SKM-1 treated with dmso at 0.1 percent for 144 hours (cell line): Measurements from ENCODE around the gene AP5S1.
"Not testable (repeated sequence)": the region's sequence is repeated elsewhere in the genome, so short reads cannot be mapped to it uniquely, and the experiment has no call there.

Source experiments
- DNase-seq: peaks from one replicate; lab custom pipeline; 2025; ENCODE audit not compliant: unreplicated experiment; lab: John Stamatoyannopoulos, UW

AP5S1 gene

DNA sequence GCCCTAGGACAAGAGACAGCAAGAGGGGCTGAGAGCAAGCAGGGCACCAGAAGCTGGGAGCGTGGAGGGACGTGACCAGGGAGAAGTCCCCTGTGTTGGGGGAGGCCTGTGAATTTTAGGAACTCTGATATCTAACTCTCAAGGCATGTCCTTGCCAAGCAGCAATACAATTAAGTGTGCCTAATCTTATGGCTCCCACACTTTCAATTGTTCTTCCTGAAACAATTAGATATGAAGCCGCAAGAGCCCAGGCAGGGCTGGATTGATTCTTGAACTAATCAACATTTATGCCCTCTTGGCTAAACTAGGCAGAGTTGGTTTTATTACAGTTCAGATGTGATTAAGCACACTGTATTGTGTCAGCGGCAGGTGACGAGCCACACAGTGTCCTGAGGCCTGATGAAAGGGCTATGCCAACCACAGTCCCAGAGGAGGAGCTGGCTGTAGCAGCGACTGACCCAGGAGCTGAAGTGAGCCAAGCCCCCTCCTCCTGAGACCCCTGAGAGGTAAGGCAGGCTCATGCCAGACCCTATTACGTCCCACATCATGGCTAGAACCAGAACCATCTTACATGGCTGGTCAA, 22.1 kb downstream of the AP5S1 start:
- no peak for DNase-seq

DNA sequence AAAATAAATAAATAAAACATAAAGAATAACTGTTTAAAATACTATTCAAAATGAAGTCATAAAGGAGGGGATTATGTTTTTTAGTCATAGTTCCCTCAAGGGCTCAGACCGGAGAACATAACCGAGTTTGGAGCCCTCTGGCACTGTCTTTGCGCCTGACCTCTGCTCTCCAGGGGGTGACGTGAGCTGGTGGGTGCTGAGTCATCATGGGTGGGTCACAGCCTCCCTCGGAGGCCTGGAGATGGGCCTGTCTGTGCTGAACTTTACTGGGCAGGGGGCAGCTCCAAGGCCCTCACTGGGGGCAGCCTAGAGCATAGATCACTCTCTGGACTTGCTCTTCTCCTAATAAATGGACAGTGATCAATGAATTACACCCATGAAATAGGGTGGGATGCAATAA, 23.1 kb downstream of the AP5S1 start:
- DNase-seq: no peak

DNA sequence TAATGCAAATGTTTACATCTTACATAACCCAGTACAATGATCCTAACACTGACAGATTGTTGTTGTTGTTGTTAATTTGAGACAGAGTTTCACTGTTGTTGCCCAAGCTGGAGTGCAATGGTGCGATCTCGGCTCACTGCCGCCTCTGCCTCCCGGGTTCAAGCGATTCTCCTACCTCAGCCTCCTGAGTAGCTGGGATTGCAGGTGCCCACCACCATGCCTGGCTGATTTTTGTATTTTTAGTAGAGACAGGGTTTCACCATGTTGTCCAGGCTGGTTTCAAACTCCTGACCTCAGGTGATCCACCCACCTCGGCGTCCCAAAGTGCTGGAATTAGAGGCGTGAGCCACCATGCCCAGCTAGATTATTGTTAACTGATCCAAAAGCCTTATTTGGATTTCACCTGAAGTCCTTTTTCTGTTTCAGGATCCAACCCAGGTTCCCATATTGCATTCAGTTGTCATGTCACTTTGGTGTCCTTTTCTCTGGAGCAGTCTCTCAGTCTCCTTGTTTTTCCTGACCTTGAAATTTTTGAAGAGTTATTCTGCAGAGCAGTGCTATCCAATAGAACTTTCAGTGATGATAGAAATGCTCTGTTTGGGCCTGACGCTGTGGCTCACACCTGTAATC, 23.8 kb downstream of the AP5S1 start:
- DNase-seq: not testable (repeated sequence)

DNA sequence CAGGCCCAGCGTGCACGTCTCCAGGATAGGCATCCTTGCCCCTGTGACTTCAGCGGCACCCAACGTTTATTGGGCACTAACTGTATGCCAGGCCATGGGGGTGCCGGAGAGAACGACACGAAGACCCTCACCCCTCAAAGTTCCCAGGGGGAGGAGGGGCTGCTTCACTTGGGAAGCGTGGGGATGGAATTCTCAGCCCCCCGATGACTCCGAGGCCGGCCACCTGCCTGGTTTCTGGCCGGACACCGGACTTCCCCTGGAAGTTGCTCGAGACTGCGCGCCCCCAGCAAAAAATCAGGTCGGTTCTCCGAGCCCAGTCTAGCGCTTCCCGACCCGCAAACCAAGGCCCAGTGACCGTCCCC, 26.0 kb downstream of the AP5S1 start:
- DNase-seq: no peak

DNA sequence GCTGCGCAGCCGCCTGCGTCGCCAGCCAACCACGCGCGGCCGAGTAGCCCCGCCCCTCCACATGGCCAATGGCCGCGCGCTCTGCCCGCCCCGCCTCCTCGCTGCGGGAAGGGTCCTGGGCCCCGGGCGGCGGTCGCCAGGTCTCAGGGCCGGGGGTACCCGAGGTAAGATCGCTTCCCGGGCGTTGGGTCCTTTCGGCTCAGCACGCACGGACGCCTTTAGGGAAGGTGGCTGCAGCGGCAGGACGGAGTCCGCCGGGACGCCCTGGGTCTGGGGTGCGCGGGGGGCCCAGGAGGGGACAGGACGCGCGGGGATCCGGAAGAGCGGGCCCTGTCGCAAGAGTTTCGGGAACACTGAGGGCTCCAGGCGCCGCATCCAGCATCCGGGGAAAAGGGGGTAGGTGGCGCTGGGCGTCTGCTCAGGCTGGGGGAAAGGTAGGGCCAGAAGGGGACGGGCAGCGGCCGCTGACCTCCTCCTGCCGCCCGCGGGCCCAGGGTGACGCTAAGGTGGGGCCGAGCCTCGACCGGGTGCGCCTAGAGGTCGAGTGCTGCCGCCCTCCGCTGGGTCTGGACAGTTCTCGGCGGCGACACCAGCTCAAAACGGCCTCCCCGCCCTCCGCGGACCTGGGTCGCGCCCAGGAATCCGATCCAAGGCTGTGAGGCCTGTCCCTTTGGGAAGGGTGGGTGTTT, 26.5 kb downstream of the AP5S1 start, which contains the start of gene MAVS:
TSS of gene MAVS (plus strand) at position 95 of the 689 bp plus-strand sequence. CDS start 7,791 bp downstream, outside the sequence.
- peak; percentile 59 for DNase-seq

DNA sequence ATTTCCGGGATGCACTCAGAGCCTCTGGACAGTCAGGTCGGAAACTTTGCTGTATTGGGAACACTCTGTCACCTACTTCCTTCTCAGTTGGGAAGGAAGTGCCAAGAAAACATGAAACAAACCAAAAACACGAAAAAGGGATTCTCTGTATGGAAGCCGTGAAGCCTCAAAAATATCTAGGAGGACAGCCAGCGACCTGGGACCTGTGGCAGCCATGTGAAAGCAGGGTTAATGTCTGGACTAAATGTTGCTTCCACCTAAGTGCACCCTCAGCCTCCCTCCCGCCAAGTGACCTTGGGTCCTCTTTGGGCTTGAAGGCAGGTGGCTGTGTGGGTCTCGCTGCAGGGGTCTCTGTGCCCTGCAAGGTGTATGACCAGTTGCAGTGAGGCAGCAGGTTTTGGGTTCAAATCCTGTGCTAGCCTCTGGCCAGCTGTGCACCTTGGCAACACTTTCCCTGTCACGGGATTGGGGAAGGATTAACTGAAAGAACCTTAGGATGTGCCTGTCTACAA, 27.1 kb downstream of the AP5S1 start:
- no peak for DNase-seq

DNA sequence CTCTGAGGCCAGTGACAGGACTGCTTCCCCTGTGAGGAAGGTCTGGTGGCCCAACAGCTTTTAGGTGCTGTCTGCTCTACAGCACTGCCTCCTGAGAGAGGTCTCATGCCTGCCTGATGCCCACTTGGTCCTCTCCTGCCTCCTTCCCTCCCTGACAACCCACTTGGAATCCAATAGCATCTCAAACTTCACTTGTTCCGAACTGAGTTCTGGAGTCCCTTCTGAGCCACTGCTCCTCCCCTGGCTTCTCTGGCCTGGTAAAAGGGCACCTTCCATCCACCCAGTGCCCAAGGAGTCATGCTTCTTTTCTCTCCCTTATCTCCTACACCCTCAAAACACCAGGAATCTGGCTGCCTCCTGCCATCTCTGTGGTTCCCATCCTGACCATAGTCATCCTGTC, 28.2 kb downstream of the AP5S1 start:
- DNase-seq: no peak

DNA sequence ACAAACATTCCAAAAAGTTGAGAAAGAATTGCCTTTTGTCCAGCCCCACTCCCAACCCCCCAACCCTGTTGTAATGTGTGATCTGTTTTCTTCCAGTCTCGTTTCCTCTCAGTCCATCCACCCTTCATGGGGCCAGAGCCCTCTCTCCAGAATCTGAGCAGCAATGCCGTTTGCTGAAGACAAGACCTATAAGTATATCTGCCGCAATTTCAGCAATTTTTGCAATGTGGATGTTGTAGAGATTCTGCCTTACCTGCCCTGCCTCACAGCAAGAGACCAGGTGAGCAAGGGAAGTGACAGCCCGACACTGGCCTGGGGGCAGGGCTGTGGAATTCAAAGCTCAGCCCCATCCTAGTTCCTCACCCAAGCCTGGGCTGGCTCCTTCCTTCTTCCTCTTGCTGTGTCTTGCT, 34.1 kb downstream of the AP5S1 start:
- DNase-seq: no peak

DNA sequence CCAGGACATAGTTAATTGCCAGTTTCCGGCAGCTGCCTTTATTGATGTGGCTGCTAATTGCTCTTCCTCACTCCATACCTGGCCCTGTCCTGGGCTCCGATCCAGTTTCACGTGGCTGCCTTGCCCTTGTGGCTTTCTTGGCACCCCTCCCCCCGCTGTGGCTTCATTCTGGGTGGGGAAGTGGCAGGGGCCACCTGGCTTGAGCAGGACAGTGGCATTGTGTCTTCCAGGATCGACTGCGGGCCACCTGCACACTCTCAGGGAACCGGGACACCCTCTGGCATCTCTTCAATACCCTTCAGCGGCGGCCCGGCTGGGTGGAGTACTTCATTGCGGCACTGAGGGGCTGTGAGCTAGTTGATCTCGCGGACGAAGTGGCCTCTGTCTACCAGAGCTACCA, 37.1 kb downstream of the AP5S1 start:
- no peak for DNase-seq

DNA sequence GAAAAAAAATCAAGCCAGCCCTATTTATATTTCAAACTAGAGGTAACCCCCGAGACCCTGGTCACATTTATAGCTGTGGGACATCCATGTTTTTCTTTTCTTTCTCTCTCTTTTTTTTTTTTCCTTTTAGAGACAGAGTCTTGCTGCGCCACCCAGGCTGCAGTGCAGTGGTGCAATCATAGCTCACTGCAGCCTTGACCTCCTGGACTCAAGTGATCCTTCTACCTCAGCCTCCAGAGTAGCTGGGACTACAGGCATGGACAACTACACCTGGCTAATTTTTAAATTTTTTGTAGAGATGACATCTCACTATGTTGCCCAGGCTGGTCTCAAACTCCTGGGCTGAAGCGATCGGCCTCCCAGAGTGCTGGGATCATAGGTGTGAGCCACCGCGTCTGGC, 38.3 kb downstream of the AP5S1 start:
- no peak for DNase-seq

DNA sequence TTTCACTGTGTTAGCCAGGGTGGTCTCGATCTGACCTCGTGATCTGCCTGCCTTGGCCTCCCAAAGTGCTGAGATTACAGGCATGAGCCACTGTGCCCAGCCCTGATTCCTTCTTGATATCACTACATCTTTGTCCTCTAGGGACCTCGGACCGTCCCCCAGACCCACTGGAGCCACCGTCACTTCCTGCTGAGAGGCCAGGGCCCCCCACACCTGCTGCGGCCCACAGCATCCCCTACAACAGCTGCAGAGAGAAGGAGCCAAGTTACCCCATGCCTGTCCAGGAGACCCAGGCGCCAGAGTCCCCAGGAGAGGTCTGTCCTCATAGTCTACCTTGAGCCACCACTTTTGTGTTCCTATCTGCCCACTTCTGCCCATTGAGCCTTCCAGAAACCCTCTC, 40.8 kb downstream of the AP5S1 start:
- DNase-seq: no peak

DNA sequence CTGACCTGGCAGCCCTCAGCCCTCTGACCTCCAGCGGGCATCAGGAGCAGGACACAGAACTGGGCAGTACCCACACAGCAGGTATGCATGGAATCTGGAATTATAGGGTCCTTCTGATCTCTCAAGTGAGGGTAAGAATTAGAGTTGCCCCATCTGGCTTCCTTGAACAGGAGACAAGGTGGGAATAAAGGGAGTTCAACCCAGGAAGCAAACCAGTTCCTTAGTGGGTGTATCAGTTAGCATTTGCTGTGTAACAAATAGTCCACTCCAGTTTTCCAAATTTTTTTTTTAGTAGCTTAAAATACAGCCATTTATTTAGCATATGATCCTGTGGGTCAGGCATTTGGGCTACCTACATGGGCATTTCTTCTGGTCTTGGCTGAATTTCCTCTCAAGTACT, 42.0 kb downstream of the AP5S1 start:
- no peak for DNase-seq

DNA sequence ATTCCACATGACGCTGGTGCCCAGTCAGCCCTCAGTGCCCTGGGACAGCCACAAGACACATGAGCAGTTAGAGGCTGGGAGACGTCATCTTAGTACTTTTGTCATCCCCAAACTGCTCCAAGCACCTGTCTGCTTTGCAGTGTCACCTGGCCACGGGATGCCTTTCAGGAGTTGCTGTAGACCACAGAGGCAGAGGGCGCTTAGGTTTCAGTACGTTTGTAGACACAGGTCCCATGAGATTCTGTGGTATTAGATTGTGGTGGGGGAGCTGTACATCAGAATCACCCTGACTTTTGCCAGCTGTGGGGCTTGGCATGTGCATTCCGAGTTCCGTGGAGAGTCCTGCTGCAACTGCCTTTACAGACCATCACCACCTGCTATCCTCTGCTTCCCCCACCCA, 43.0 kb downstream of the AP5S1 start:
- DNase-seq: no peak

DNA sequence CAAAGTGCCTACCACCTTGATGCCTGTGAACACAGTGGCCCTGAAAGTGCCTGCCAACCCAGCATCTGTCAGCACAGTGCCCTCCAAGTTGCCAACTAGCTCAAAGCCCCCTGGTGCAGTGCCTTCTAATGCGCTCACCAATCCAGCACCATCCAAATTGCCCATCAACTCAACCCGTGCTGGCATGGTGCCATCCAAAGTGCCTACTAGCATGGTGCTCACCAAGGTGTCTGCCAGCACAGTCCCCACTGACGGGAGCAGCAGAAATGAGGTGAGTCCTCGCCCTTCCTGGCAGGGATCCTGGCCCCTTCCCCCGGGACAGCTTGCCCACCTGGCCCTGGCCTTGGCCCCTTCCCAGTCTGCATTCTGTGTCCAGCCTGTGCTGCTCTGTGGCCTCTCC, 44.2 kb downstream of the AP5S1 start:
- no peak for DNase-seq

DNA sequence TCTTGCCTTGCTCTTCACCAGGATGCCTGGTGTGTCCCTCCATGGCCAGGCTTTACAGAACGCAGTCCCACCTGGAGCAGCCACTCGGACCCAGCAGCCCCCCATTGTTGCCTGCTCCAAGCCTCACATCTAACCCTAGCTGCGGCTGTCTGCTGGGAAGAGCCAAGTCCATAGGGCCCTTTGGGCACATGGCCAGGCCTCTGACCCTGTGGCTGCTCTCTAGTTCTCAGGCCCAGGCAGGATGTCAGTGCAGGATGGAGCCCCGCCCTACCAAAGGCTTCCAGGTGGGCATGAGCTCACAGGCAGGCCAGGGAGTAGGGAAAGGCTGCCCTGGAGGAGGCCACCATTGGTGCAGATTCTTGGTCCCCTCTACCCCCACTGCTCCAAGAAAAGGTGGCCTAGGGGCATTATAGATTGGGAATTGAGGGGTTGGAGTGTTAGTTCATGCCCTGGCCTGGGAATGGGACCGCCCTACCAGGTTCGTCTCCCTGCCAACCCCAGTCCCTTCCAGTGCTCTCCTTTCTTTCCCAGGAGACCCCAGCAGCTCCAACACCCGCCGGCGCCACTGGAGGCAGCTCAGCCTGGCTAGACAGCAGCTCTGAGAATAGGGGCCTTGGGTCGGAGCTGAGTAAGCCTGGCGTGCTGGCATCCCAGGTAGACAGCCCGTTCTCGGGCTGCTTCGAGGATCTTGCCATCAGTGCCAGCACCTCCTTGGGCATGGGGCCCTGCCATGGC, 45.0 kb downstream of the AP5S1 start:
- no peak for DNase-seq

DNA sequence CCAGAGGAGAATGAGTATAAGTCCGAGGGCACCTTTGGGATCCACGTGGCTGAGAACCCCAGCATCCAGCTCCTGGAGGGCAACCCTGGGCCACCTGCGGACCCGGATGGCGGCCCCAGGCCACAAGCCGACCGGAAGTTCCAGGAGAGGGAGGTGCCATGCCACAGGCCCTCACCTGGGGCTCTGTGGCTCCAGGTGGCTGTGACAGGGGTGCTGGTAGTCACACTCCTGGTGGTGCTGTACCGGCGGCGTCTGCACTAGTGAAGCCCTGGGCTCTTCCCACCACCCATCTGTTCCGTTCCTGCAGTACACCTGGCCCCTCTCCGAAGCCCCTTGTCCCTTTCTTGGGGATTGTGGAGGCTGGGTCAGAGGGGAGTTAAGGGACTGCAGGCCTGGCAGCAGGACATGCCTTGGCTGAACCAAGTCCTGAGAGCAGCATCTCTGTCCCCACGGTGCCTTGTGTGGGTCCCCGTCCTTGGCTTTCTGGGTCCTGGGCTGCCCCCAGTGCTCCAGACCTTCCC, 45.6 kb downstream of the AP5S1 start:
- no peak for DNase-seq

DNA sequence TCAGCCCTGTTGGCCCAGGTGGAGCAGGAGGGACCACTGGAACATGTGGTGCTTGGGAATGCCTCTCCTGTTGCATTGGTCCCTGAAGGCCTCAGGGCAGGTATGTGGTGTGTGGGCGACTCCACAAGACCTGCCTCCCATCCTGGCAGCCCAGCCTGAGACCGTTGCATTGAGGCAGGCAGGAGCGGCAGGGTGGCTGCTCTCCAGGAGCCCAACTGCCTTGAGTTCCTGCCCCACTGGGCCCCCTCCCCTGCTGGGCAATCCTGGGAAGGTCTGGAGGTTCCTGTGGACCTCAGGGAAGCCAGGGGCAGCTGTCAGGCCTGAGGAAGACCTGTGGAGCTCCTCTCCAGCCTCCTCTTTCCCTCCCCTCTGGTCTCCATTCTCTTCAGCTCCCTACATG, 46.1 kb downstream of the AP5S1 start:
- DNase-seq: no peak

DNA sequence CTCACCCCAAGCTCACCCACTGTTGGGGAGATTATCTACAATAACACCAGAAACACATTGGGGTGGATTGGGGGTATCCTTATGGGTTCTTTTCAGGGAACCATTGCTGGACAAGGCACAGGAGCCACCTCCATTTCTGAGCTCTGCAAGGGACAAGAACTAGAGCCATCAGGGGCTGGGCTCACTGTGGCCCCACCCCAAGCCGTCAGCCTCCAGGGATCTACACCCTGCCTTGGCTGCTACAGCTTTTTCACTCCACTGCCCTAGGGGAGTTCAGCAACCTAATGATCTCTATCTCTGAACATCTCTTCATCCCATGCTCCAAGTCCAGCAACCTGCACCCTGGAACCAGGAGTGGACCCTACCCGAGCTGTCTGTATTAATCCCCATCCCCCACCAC, 47.5 kb downstream of the AP5S1 start:
- no peak for DNase-seq

DNA sequence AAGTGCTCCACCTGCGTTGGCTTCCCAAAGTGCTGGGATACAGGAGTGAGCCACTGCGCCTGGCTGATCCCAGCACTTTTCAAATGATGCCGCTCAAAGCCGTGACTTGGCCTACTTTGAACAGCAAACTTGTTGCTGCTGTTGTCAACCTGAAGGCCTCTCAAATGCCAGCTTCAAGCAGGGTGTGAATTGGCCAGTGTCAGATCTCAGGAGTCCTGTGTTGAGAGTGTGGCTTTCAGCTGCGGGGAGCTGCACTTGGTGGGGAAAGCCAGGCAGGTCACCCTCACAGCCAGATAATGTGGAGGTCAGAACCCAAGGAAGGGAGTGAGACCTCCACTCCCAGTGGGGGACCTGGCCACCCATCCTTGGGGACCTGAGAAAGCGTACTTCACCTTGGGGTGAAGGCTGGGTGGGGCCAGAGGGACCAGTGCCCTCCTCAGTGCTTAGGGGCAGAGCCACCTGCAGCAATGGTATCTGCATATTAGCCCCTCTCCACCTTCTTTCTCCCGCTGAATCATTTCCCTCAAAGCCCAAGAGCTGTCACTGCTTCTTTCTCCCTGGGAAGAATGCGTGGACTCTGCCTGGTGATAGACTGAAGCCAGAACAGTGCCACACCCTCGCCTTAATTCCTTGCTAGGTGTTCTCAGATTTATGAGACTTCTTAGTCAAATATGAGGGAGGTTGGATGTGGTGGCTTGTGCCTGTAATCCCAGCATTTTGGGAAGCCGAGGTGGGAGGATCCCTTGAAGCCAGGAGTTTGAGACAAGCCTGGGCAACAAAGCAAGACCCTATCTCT, 49.7 kb downstream of the AP5S1 start:
- DNase-seq: no peak

DNA sequence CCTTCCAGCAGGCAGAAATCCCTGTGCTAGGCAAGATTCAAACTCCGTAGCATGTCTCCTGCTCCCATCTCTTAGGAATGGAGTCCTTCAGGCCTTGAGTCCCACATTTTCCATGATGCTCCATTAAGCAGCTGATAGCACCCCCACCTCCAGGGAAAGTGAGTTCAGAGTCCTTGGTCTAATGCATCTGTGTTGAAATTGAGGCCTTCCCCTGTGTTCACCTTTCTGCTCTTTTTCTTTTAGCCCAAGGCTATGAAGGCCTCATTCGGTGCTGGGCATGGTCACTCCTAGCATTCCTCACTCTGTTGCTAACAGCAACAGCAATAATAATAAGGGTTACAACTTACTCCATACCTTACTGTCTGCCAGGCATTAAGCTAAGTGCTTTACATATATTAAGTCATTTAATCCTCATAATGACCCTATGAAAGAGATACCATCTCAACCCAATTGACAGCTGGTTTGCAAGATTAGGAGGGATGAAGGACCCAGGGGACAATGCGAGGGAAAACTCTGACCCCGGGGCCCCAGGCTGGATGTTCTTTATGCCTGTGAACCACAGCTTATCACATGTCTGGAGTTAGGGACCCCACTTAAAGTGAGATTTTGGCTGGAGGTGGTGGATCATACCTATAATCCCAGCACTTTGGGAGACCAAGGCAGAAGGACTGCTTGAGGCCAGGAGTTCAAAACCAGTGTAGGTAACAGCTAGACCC, 51.4 kb downstream of the AP5S1 start:
- DNase-seq: no peak
